Trophoblast cell (in vitro differentiated cells and primary cell): ENCODE measurements around the gene RP2.

Experiments
- DNase-seq, 2 donors: peaks; one replicate each; pipeline ENCODE4 v3.0.0-alpha.2; 2016
- H2AFZ ChIP-seq: 2 replicates; pipeline ENCODE4 v1.6.1; 2013; ENCODE audit warnings: low read length, moderate library complexity, mild to moderate bottlenecking; ENCODE audit not compliant: insufficient read depth, poor library complexity
- H2AK5ac ChIP-seq: 2 replicates; pipeline ENCODE4 v1.6.1; 2013; ENCODE audit warnings: mild to moderate bottlenecking, low read length
- H2BK120ac ChIP-seq: 2 replicates; pipeline ENCODE4 v1.6.1; 2013; ENCODE audit warnings: low read length, mild to moderate bottlenecking, moderate library complexity; ENCODE audit not compliant: insufficient read depth, poor library complexity
- H2BK12ac ChIP-seq: 2 replicates; pipeline ENCODE4 v1.6.1; 2013; ENCODE audit warnings: mild to moderate bottlenecking, low read length, moderate library complexity
- H2BK5ac ChIP-seq: 2 replicates; pipeline ENCODE4 v1.6.1; 2013; ENCODE audit warnings: low read length, low read depth, moderate library complexity, mild to moderate bottlenecking; ENCODE audit not compliant: poor library complexity
- H3K14ac ChIP-seq: 2 replicates; pipeline ENCODE4 v1.6.1; 2013; ENCODE audit warnings: mild to moderate bottlenecking, low read length
- H3K18ac ChIP-seq: 2 replicates; pipeline ENCODE4 v1.6.1; 2013; ENCODE audit warnings: mild to moderate bottlenecking, low read length
- H3K23ac ChIP-seq: 2 replicates; pipeline ENCODE4 v1.6.1; 2013; ENCODE audit warnings: low read length
- H3K27ac ChIP-seq: 2 replicates; pipeline ENCODE4 v1.5.1; 2013; ENCODE audit warnings: low read depth, mild to moderate bottlenecking, inconsistent platforms, low read length, moderate library complexity
- H3K27me3 ChIP-seq: 2 replicates; pipeline ENCODE4 v1.6.1; 2013; ENCODE audit warnings: inconsistent platforms, mild to moderate bottlenecking, low read length, moderate library complexity; ENCODE audit not compliant: insufficient read depth
- H3K36me3 ChIP-seq, 2 experiments: 1 replicate in 1 of 2; 2 replicates in 1 of 2; pipeline ENCODE4 v1.6.1; 2013; ENCODE audit warnings: low read length in 2 of 2, mild to moderate bottlenecking in 2 of 2, moderate library complexity in 1 of 2; ENCODE audit not compliant: insufficient read depth in 2 of 2, control insufficient read depth in 1 of 2
- H3K4ac ChIP-seq: 2 replicates; pipeline ENCODE4 v1.6.1; 2013; ENCODE audit warnings: low read depth, mild to moderate bottlenecking, low read length, moderate library complexity
- H3K4me1 ChIP-seq, 2 experiments: 1 replicate in 1 of 2; 2 replicates in 1 of 2; pipeline ENCODE4 v1.6.1; 2013; ENCODE audit warnings: low read length in 2 of 2, mild to moderate bottlenecking in 2 of 2, moderate library complexity in 1 of 2; ENCODE audit not compliant: insufficient read depth in 2 of 2, control insufficient read depth in 1 of 2
- H3K4me2 ChIP-seq: 2 replicates; pipeline ENCODE4 v1.6.1; 2013; ENCODE audit warnings: inconsistent platforms, mild to moderate bottlenecking, low read length, moderate library complexity
- H3K4me3 ChIP-seq: 2 replicates; pipeline ENCODE4 v1.5.1; 2013; ENCODE audit warnings: mild to moderate bottlenecking, low read depth, low read length, inconsistent platforms
- H3K79me1 ChIP-seq: one replicate; pipeline ENCODE4 v1.6.1; 2013; ENCODE audit warnings: low read length
- H3K79me2 ChIP-seq: 2 replicates; pipeline ENCODE4 v1.6.1; 2013; ENCODE audit warnings: low read length, mild to moderate bottlenecking; ENCODE audit not compliant: control insufficient read depth, insufficient read depth, poor library complexity
- H3K9ac ChIP-seq: 2 replicates; pipeline ENCODE4 v1.6.1; 2013; ENCODE audit warnings: mild to moderate bottlenecking, low read length
- H3K9me3 ChIP-seq: 2 replicates; pipeline ENCODE4 v1.6.1; 2013; ENCODE audit warnings: low read depth, mild to moderate bottlenecking, control low read depth, inconsistent platforms, low read length; ENCODE audit not compliant: insufficient read depth
- H4K12ac ChIP-seq: 2 replicates; pipeline ENCODE4 v1.6.1; 2013; ENCODE audit warnings: low read depth, mild to moderate bottlenecking, low read length, moderate library complexity
- H4K8ac ChIP-seq: 2 replicates; pipeline ENCODE4 v1.6.1; 2013; ENCODE audit warnings: low read depth, mild to moderate bottlenecking, low read length, moderate library complexity
- H4K91ac ChIP-seq: one replicate; pipeline ENCODE4 v1.6.1; 2013; ENCODE audit warnings: low read depth, mild to moderate bottlenecking, low read length, moderate library complexity
- WGBS: extraction: QIAGEN DNeasy Blood & Tissue Kit; methylation state at CpG from one replicate; pipeline ENCODE4 v1.1.7; 2013; ENCODE audit warnings: missing lambda C conversion rate; ENCODE audit not compliant: insufficient read length, insufficient coverage; ENCODE audit errors: extremely low coverage; 5-methylcytosine and 5-hydroxymethylcytosine counted together

The RP2 gene

DNA sequence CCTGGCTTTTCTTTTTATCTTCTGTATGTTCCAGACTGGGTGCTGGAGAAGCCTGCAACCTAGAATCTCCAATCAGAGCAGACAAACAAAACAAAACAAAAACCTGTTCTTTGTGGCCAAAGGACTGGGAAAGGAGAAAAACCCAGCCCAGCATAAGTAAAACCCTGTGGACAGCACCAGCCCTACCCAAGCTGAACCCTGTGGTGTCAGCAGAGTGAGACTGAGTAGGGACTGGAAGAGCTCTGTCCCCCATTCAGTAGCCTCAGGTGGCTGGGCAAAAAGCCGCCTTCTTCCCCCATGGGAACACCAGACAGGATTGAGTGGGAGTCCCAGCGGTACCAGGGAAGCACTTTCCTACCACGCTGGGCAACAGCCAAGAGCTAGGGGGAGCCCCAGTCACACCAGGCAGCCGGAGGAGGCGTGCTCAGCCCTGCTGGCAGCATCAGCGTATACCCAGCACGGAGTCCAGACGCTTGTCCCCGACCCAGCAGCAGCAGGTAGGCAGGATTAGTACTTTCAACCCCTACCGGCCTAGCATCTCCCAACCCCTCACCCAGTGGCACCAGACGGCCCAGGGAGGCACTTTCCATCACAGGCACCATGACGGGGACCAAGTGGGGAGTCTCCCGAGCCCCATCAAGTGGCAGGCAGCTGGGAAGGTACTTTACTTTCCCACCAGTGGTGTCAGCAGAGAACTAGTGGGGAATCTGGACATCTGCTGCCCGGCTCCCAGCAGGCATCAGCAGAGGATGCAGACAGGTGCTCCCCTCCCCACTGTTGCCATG is 66.8 kb downstream of the RP2 start:
- no peak overlapping the region for H2BK5ac ChIP-seq
- H3K36me3 ChIP-seq = no peaks in the 10 kb centered on the region
- no peak overlapping the region for H4K8ac ChIP-seq
- H3K23ac ChIP-seq = no peak overlapping the region
- no peak overlapping the region for H2BK120ac ChIP-seq
- no peak overlapping the region for H3K9ac ChIP-seq
- H4K91ac ChIP-seq = no peak overlapping the region
- H3K18ac ChIP-seq = no peak overlapping the region
- DNase-seq = peak; percentile 57 to 69
- no peak overlapping the region for H2AK5ac ChIP-seq
- no peak overlapping the region for H2AFZ ChIP-seq
- no peak overlapping the region for H3K27ac ChIP-seq
- no peak overlapping the region for H3K4ac ChIP-seq
- H3K79me1 ChIP-seq = no peaks in the 10 kb centered on the region
- no peaks in the 10 kb centered on the region for H3K4me1 ChIP-seq
- H3K4me3 ChIP-seq = peak overlapping the region; percentile 57
- peak overlapping the region; percentile 91 for H3K4me2 ChIP-seq
- H3K27me3 ChIP-seq = no peaks in the 10 kb centered on the region
- no CpG with 5 or more reads among the region's 14 CpGs for WGBS
- no peaks in the 10 kb centered on the region for H3K79me2 ChIP-seq
- H4K12ac ChIP-seq = no peak overlapping the region
- no peak overlapping the region for H3K14ac ChIP-seq
- H2BK12ac ChIP-seq = no peak overlapping the region
- H3K9me3 ChIP-seq = no peaks in the 10 kb centered on the region

DNA sequence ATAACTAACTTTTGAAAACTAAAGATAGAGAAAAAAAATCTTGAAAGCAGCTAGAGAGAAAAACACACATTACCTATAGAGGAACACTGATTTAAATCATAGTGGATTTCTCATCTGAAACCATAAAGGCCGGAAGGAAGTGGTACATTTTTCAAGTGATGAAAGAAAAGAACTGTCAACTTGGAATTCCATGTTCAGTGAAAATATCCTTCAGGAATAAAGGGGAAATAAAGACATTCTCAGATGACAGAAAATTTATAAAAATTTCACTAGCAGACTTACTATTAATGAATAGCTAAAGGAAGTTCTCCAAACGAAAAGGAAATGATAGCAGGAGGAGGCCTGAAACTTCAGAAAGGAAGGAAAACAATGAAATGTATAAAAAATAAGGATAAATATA is 67.8 kb downstream of the RP2 start:
- Histone ChIP-seq H3K4me2 (no peak overlapping the region), H3K4ac (no peak overlapping the region), H3K27ac (no peak overlapping the region), H4K12ac (no peak overlapping the region), H2BK12ac (no peak overlapping the region), H4K91ac (no peak overlapping the region), H3K79me1 (no peaks in the 10 kb centered on the region), H2AFZ (no peak overlapping the region), H2BK120ac (no peak overlapping the region), H3K79me2 (no peaks in the 10 kb centered on the region), H3K27me3 (no peaks in the 10 kb centered on the region), H3K36me3 (no peaks in the 10 kb centered on the region), H3K4me3 (no peak overlapping the region), H2AK5ac (no peak overlapping the region), H3K9me3 (no peaks in the 10 kb centered on the region), H3K14ac (no peak overlapping the region), H3K23ac (no peak overlapping the region), H3K4me1 (no peaks in the 10 kb centered on the region), H4K8ac (no peak overlapping the region), H3K18ac (no peak overlapping the region), H3K9ac (no peak overlapping the region), H2BK5ac (no peak overlapping the region)
- DNase-seq = no peak
- WGBS = no CpG with 5 or more reads among the region's 2 CpGs

DNA sequence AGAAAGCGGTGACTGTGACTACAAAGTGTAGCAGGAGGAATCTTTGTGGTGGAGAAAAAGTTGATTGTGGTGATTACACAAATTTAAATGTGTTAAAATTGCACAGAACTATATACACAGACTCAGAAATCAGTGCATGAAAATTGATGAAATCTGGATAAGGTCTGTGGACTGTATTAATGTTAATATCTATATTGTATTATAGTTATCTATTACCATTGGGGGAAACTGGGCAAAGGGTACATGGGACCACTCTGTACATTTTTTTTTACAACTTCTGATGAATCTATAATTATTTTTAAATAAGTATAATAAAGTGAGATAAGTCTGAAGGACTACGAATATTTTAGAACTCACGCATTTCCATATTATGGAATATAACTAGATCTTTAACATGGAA is 73.6 kb downstream of the RP2 start:
- Histone ChIP-seq H2AFZ (no peak overlapping the region), H2BK5ac (no peak overlapping the region), H3K9me3 (no peaks in the 10 kb centered on the region), H4K91ac (no peak overlapping the region), H3K79me1 (peaks cover 13% of the 10 kb centered on the region), H3K14ac (no peak overlapping the region), H3K18ac (no peak overlapping the region), H3K4me2 (no peak overlapping the region), H3K4me3 (no peak overlapping the region), H3K4ac (no peak overlapping the region), H3K79me2 (peaks cover 12% of the 10 kb centered on the region), H2BK12ac (no peak overlapping the region), H3K23ac (no peak overlapping the region), H4K12ac (no peak overlapping the region), H2AK5ac (no peak overlapping the region), H4K8ac (no peak overlapping the region), H3K27ac (no peak overlapping the region), H3K9ac (no peak overlapping the region), H2BK120ac (no peak overlapping the region), H3K36me3 (no peaks in the 10 kb centered on the region), H3K4me1 (peaks cover 0 to 7% of the 10 kb centered on the region in 2 experiments), H3K27me3 (no peaks in the 10 kb centered on the region)
- no CpG with 5 or more reads among the region's 3 CpGs for WGBS
- no peak for DNase-seq

DNA sequence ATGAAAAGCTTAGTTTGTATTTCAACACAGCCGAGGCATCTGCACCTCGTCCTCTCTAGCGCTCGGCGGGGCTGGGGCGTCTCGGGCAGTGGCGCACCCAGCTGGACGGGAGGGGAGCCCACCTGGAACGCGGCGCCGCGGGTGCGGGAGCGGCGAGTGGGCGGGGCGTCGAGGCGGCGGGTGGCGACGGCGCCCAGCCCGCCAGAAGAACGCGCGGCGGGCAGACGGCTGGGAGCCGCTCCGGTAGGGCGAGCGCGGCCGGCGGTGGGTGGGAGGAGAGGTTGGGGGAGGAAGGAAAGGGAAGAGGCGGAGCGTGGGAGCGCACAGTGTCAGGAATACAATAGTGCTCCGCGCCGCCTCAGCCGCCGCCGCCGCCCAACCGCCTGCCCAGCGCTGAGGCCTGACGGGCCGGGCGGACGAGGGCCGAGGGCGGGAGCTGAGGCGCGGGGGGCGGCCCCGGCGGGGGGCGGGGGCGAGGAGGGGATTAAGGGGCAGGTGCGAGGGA is 75.3 kb downstream of the RP2 start, which contains the start of gene JADE3:
JADE3 (plus strand) TSS at position 324 of the 505 bp plus-strand sequence. CDS start 72,474 bp downstream, outside the sequence.
- peak within 1 kb of the TSS; percentile 97 for H3K18ac ChIP-seq
- no CpG with 5 or more reads among the region's 64 CpGs for WGBS
- peak; percentile 66 to 70 for DNase-seq

More for the DNA sequence above, 75.3 kb downstream of the RP2 start, which contains the start of gene JADE3:
- Histone ChIP-seq H3K4ac (peak within 1 kb of the TSS; percentile 97), H3K4me3 (peak within 1 kb of the TSS; percentile 86), H4K91ac (peak within 1 kb of the TSS; percentile 95), H3K36me3 (no peaks in the 10 kb centered on the region), H4K12ac (peak within 1 kb of the TSS; percentile 85), H2AK5ac (peak within 1 kb of the TSS; percentile 96), H4K8ac (peak within 1 kb of the TSS; percentile 77), H2BK120ac (peak within 1 kb of the TSS; percentile 90), H3K79me1 (peaks cover 13% of the 10 kb centered on the region), H3K14ac (peak within 1 kb of the TSS; percentile 96), H3K79me2 (peaks cover 17% of the 10 kb centered on the region), H2BK12ac (peak within 1 kb of the TSS; percentile 53), H3K27me3 (no peaks in the 10 kb centered on the region), H2AFZ (peak within 1 kb of the TSS; percentile 66), H3K23ac (no peak within 1 kb of the TSS), H3K4me1 (peaks cover 0 to 7% of the 10 kb centered on the region in 2 experiments), H3K27ac (peak within 1 kb of the TSS; percentile 94), H3K9me3 (no peaks in the 10 kb centered on the region), H3K9ac (peak within 1 kb of the TSS; percentile 87), H3K4me2 (peak within 1 kb of the TSS; percentile 83), H2BK5ac (peak within 1 kb of the TSS; percentile 95)
